WI38 (cell line): ENCODE measurements around the gene LHFPL6.

ENCODE experiments used
- H3K4me3 ChIP-seq: 2 replicates; pipeline ENCODE4 v1.5.1; 2011; ENCODE audit warnings: low read depth, mild to moderate bottlenecking, control low read depth, low read length
- CTCF ChIP-seq: IDR thresholded peaks from 2 replicates; pipeline ENCODE4 v1.5.1; 2012; ENCODE audit warnings: low read depth, mild to moderate bottlenecking, control low read depth, low read length

Gene LHFPL6

GRCh38 chr13:39419068-39419467 is 183.9 kb downstream of the LHFPL6 start:
- no peak for TF ChIP-seq CTCF
- no peak overlapping the region for H3K4me3 ChIP-seq

GRCh38 chr13:39418424-39418823 is 184.6 kb downstream of the LHFPL6 start:
- no peak for TF ChIP-seq CTCF
- no peak overlapping the region for H3K4me3 ChIP-seq

GRCh38 chr13:39417643-39418042 is 185.3 kb downstream of the LHFPL6 start:
- no peak overlapping the region for H3K4me3 ChIP-seq
- TF ChIP-seq CTCF: no peak

GRCh38 chr13:39417131-39417530 is 185.9 kb downstream of the LHFPL6 start:
- H3K4me3 ChIP-seq: no peak overlapping the region
- no peak for TF ChIP-seq CTCF

- peak; percentile 64 for TF ChIP-seq CTCF
- H3K4me3 ChIP-seq: no peak overlapping the region
Observed at GRCh38 chr13:39415008-39415802, 187.8 kb downstream of the LHFPL6 start.

GRCh38 chr13:39414339-39414738 is 188.7 kb downstream of the LHFPL6 start:
- no peak overlapping the region for H3K4me3 ChIP-seq
- TF ChIP-seq CTCF: no peak

- no peak overlapping the region for H3K4me3 ChIP-seq
- no peak for TF ChIP-seq CTCF
Observed at GRCh38 chr13:39411511-39411910, 191.5 kb downstream of the LHFPL6 start.
